ENCODE data around the gene TCP1.

TCP1 gene

DNA sequence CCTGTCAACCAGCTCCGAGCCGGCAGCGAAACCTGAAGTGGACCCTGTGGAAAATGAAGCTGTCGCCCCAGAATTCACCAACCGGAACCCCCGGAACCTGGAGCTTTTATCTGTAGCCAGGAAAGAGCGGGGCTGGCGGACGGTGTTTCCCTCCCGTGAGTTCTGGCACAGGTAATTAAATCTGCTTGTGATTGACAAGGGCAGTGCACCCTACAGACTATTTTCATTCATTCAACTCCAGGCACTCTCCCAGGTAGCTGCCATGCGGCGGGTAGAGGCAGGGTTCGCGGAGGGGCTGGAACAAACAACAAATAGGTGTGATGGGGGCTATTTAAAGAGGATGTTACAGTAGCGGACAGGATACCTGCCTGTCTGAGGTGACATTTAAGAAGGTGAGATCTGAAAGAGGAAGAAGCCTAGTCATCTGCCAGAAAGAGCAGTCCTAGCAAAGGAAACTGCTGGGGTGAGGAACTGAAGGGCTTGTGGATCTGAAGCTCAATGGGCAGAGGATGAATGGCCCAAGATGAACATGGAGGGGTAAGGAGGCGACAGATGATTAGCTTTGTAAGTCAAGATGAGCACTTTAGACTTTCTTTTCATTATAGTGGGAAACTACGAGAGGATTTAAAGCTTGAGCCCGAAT lies 1.7 kb upstream of the TCP1 start:
- no peak for DNase-seq (ENCODE audit: low read depth)
- TF ChIP-seq, protein P1, sequence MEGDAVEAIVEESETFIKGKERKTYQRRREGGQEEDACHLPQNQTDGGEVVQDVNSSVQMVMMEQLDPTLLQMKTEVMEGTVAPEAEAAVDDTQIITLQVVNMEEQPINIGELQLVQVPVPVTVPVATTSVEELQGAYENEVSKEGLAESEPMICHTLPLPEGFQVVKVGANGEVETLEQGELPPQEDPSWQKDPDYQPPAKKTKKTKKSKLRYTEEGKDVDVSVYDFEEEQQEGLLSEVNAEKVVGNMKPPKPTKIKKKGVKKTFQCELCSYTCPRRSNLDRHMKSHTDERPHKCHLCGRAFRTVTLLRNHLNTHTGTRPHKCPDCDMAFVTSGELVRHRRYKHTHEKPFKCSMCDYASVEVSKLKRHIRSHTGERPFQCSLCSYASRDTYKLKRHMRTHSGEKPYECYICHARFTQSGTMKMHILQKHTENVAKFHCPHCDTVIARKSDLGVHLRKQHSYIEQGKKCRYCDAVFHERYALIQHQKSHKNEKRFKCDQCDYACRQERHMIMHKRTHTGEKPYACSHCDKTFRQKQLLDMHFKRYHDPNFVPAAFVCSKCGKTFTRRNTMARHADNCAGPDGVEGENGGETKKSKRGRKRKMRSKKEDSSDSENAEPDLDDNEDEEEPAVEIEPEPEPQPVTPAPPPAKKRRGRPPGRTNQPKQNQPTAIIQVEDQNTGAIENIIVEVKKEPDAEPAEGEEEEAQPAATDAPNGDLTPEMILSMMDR (IDR thresholded peaks at IDR 0.05; ENCODE audit: control insufficient read depth, extremely low read depth, insufficient read depth) = no peak
- H3K4me3 ChIP-seq (ENCODE audit: low read depth, low read length) = peak overlapping the region; percentile 98

DNA sequence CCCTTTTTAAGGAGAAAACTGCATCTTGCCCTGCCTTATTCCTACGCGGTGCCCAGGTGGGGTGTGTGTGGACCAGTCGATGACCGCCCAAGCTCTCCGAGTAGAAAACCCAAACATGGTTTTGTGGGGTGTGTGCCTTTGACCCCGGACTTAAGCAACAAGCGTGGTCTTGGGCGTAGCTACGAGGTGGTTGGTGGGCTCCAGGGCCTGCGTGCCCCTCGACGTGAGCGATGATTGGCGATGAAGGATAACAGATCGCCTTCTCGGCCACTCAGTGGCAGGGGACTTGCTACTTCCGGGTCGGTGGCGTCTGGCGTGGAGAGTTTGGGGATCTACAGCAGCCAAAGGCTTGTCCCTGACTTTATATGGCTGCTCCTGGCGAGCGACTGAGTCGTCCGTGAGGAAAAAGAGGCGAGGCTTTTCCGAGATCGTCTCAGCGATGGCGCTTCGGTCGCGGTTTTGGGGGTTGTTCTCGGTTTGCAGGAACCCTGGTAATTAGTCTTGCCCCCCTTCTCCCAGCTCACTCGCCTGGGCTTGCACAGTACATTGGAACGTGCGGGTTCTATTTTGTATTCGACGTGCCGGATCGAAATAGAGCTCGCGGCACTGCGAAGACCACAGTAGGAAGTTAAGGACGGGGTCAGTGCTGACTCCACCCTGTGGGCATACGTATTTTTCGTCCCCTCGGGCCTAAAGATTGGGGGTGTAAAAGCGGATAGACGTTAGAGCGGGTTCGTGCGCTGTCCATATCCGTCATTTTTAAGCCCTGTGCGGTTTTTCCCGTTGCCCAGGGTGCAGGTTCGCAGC lies 950 bp upstream of the TCP1 start, which contains the start of gene MRPL18:
Gene MRPL18, plus strand, starts transcription at position 319 of the 807 bp plus-strand sequence. Its CDS starts 121 bp downstream, at position 440.
- TF ChIP-seq, protein P1 (IDR thresholded peaks at IDR 0.05; ENCODE audit: control insufficient read depth, extremely low read depth, insufficient read depth) = no peak
- DNase-seq (ENCODE audit: low read depth) = peak; percentile 94
- peak within 1 kb of the TSS; percentile 98 for H3K4me3 ChIP-seq (ENCODE audit: low read depth, low read length)

DNA sequence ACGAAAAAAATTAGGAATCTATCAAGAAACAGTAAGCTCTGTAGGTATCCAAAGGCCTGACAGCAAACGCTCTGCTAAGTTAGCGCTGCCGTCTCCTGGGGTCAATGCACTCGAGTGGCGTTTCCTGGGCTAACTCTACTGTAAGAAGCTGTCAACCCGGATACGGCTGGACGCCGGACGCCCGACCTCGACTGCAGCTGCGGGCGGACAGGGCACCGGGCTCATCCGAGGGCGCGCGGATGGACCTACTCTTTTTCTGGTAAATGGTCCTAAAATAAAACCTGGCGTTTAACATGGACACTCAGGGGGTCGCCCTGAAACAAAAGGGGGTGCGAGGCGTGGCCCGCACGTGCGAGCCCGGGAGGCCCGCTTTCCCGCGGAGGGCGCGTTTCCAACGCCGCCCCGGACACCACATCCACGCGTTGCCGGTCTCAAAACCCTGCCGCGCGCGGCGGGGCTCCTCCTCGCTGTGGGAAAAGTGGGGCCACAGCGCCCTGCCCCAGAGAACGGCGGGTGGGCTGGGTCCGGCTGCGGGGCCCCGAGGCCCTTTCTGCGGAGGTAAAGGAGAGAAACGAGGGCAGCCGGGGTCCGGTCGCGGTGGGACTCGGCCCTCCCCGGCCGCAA lies 537 bp downstream of the TCP1 start:
- TF ChIP-seq, protein P1 (IDR thresholded peaks at IDR 0.05; ENCODE audit: control insufficient read depth, extremely low read depth, insufficient read depth) = no peak
- no peak for DNase-seq (ENCODE audit: low read depth)
- H3K4me3 ChIP-seq (ENCODE audit: low read depth, low read length) = peak overlapping the region; percentile 98

DNA sequence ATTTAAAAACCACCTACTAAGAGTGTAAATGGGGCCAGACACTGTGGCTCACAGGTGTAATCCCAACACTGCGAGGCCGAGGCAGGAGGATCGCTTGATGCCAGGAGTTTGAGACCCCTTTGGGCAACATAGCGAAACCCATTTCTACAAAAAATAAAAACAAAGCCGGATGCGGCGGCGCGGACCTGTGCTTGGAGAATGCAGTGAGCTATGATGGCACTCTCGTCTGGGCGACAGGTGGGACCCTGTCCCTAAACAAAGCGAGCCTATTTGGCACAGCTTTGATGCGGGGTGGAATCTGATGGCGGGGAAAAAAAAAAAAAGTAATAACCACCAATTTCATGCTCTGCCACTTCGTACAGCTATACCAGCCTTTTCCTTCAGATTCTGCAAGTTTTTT lies 1.1 kb downstream of the TCP1 start:
- TF ChIP-seq, protein P1 (IDR thresholded peaks at IDR 0.05; ENCODE audit: control insufficient read depth, extremely low read depth, insufficient read depth) = no peak
- no peak for DNase-seq (ENCODE audit: low read depth)

DNA sequence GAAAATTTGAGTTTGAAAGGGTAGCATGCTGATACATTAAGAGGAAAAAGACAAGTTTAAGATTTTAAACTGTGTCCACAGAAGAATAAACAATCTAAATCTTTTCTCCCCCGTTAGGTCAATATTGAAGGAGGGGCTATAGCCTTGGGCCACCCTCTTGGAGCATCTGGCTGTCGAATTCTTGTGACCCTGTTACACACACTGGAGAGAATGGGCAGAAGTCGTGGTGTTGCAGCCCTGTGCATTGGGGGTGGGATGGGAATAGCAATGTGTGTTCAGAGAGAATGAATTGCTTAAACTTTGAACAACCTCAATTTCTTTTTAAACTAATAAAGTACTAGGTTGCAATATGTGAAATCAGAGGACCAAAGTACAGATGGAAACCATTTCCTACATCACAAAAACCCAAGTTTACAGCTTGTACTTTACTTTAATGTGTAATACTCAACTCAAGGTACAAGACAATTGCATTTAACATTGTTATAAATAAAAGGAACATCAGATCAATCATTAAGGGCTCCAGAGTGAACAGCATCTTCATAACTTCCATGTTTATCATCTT lies 10.8 kb downstream of the TCP1 start:
- DNase-seq (ENCODE audit: low read depth) = no peak
- TF ChIP-seq, protein P1 (IDR thresholded peaks at IDR 0.05; ENCODE audit: control insufficient read depth, extremely low read depth, insufficient read depth) = no peak
- H3K4me3 ChIP-seq (ENCODE audit: low read depth, low read length) = no peak overlapping the region

More for the DNA sequence above, 1.1 kb downstream of the TCP1 start:
- peak overlapping the region; percentile 98 for H3K4me3 ChIP-seq (ENCODE audit: low read depth, low read length)

DNA sequence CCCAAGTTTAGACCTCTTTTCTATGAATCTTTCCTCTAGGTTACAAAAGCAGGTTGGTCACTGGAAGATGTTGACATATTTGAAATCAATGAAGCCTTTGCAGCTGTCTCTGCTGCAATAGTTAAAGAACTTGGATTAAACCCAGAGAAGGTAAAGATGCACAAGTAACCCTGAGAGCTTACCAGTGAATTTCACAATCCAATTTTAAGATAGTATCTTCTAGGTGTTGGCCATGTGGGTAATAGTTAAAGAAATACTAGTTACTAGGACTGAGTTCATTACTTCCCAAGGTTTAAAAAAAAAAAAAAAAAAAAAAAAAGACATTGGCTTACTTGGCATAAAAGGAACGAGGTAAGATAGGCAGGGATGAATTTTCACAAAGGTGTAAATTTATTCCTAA lies 11.3 kb downstream of the TCP1 start:
- no peak for DNase-seq (ENCODE audit: low read depth)
- H3K4me3 ChIP-seq (ENCODE audit: low read depth, low read length) = no peak overlapping the region
- TF ChIP-seq, protein P1 (IDR thresholded peaks at IDR 0.05; ENCODE audit: control insufficient read depth, extremely low read depth, insufficient read depth) = no peak
